GM19372 (cell line): Measurements from ENCODE around the gene TMEM245.
"Not testable (repeated sequence)": the region's sequence is repeated elsewhere in the genome, so short reads cannot be mapped to it uniquely, and the experiment has no call there.

ENCODE experiments used
- ATAC-seq: cut with Tn5 transposase; IDR thresholded peaks from one replicate; pipeline ENCODE4 v1.9.1; 2021; ENCODE audit warnings: mild to moderate bottlenecking, low read depth, moderate library complexity; ENCODE audit not compliant: unreplicated experiment

Gene TMEM245

DNA sequence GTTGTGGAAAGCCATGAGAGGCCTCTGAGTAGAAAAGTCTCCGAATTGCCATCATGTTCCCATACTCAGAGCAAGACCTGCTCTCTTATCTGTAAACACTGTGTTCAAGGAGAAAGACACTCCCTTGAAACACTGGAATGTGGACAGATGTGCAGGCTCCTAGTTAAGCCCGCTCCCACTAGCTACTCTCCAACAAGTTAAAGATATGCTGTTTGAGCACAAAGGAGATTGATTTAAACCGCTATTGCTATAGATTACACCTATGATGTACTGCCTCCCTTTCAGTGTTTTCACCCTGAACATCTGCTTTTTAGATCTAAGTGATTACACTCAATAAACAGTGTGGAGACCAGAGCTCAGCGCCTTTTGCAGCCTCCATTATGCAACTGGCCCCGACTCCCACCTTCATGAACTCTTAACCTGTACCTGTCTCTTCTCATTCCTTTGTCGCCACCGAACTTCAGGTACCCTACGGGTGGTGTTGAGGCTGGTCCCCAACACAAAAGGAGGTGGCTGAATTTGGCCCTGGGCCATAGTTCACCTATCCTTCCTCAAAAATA, 47.5 kb downstream of the TMEM245 start:
- no peak for ATAC-seq

DNA sequence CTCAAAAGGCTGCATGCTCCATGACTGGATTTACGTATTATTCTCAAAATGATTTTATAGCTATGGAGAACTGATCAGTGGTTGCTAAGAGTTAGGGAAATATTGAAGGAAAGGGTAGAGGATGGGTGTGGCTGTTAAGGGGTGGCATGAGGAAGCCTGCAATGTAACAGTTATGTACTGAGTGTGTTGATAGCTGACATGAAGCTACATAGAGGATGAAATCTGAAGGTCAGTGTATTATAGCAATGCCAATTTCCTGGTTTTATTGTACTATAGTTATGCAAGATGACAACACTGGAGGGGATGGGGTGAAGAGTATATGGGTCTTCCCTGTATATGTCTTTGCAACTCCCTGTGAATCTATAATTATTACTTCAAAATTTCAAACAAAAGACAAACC, 51.0 kb downstream of the TMEM245 start:
- ATAC-seq = no peak

DNA sequence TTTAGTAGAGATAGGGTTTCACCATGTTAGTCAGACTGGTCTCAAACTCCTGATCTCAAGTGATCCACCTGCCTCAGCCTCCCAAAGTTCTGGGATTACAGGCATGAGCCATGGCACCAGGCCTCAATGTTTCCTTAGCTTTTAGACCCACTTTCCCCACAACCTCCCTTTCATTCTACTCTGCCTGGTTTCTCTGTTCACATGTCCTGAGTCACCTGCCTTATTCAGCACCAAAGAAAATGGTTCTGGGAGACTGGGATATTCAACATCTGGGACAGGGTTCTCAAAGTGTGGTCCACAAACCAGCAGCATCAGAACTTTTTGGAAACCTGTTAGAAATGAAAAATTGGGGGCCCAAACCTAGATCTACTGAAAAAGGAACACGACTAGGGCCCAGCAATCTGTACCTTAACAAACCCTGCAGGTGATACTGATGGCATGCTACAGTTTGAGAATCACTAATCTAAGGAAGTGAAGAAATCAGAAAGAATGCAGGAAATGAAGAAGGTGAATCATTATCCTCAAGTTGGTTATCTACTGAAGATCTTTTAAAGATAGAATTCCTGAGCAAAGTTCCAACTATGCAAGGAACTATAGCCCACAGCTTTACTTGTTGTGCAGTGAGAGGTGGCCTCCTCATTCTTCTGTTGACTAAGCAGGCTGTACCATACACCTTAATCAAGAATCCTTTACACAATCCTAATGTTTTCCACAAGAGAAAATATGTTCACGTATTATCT, 54.6 kb downstream of the TMEM245 start:
- ATAC-seq = no peak

DNA sequence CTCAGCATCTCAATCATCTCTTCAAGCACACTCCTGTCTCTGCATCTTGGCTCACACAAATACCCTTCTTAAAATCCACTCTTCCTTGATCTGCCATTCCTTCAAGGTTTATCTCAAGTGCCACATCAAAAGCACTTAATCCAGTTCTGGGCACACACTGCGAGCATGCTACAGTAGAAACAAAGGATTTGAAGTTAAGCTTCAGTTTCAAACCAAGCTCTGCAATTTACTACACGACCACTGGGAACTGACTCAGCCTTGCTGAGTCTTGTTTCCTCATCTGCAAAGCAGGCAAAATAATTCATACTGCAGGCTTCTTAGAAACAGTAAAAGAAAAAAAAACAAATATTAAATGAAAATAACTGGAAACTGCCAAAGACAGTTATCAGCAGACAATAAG, 56.0 kb downstream of the TMEM245 start:
- ATAC-seq = no peak

DNA sequence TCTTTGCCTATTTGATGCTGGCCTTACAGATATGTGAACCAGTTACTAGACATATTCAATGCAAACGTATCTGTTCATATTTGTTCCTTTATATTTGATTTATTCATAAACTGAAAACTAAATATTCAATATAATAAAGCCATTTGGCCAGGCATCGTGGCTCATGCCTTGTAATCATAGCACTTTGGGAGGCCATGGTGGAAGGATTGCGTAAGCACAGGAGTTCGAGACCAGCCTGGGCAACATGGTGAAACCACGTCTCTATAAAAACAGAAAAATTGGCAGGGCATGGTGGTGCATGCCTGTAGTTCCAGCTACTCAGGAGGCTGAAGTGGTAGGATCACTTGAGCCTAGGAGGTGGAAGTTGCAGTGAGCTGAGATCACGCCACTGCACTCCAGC, 57.2 kb downstream of the TMEM245 start:
- no peak for ATAC-seq

DNA sequence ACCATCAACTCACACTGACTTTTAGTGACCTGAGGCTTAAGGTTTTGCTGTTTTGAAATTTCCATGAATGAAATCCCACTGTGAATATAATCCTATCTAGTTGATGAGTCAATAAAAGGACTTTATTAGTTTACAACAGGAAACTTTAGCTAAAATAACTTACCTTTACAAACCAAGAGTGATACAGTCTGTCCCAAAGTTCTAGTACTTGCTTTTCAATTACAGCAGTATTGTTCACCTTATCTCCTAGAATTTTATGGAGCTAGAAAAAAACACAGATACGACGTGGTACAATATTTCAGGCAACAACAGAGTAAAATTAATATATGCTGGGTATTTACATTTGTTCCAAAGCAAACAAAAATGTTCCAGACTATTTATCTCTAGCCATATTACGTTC, 59.6 kb downstream of the TMEM245 start:
- ATAC-seq = no peak

DNA sequence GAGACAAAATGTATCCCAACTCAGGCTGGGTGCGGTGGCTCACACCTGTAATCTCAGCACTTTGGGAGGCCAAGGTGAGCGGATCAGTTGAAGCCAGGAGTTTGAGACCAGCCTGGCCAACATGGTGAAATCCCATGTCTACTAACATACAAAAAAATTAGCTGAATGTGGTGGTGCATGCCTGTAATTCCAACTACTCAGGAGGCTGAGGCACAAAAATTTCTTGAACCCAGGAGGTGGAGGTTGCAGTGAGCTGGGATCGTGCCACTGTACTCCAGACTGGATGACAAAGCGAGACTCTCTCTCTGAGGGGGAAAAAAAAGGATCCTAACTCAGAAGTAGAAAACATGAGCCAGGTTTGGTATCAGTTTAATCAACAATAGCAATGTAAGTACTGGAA, 66.6 kb downstream of the TMEM245 start:
- ATAC-seq = not testable (repeated sequence)

DNA sequence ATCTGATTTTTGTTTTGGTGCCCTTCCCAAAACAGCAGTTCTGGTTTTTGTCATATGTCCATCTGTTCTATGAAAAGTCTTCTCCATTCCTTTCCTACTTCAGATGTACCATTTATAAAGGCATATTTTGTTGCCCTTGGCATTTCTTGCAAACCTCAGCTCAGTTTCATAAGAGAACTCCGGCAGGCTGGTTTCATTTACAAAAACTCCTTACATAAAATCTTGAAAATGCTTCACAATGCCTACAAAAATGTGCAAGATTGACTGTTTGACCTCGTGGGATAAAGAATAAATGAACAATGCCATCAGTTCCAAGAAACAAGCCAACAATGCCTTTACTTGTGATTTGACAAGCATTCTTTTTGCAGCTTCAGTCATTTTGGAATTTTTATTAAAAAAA, 67.3 kb downstream of the TMEM245 start:
- no peak for ATAC-seq

DNA sequence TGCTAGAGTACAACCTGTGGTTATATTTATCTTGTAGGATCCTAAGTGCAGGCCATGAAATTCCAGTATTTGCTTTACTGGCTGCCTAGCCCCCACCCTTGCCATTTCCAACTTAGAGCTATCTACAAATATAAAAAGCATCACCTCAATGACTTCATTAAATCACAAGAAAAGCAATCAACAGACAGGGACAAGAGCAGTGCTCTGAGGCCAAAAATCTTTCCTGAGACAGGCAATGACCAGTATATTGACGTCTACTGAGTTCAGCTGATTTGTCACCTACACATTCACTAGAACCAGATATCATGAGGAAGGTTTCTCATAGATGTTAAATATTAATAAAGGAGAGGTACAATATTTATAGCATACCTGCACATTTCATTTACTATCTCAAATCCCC, 68.0 kb downstream of the TMEM245 start:
- no peak for ATAC-seq

DNA sequence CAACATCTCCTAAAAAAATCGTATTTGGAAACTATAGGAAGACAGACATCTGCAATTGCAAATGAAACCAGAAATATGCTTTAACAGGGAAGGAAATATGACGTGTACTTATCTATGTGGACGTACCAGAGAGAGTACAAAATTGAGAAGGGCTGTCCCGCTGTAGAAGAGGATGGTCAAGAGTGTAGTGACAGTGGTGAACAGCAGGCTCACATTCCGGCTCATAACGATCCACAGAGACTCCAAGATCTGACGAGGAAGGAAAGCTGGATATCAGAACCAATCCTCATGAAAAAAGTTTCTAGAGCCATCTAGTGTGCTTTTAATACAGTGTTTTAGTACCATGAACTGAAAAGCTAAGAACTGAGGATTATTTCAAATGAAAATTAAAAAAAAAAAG, 69.3 kb downstream of the TMEM245 start:
- ATAC-seq = no peak

DNA sequence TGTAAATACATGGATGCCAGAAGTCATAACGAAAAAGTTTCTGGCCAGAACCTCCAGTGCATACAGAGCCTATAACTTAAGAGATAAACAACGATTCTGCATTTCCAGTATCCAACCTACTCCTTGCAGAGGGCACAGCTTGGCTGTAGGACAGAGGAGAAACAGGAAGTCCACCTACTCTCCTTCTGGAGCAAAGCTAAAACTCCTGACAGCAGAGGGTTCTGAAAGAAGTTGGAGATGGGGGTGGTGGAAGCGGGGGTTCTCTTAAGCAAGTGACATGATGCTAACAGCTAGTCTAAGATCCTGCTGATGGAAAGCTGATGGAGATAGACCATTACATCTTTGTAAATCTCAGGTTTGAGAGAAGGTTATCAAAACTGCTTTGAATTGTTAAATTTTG, 70.9 kb downstream of the TMEM245 start:
- ATAC-seq = no peak

DNA sequence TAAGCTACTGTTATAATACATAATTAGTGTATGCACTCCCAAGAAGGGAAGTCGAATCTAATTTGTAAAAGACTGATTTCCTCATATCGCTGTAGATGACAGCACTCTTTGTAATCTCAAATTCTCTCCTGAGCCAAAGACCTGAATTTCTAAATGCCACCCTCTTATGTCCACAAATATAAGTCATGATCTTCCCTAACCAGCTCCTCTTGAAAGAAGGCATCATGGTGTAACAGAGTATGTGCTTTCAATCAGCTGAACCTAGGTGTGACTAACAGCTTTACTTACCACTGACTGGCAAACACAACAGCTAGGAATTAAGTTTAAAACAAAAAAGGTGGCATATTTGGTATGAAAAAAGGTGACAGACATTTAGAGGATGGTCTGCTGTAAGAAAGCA, 72.5 kb downstream of the TMEM245 start:
- no peak for ATAC-seq

DNA sequence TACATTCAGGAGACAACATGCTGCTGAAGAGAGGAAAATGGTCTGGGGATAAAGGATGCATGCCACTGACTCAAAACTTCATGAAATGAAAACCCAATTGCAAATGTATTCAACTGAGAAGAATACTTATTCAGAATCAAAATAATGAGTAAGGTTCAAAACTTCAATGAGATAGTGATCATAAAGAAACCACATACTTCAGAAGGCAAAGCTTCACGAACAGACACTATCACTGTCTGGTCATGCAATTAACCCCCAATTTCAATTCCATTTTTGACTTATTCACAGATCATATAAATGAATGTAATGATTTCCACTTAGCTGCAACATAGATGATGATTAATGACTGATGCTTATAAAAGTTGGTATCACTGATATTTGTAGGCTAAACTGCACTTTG, 73.4 kb downstream of the TMEM245 start:
- no peak for ATAC-seq

DNA sequence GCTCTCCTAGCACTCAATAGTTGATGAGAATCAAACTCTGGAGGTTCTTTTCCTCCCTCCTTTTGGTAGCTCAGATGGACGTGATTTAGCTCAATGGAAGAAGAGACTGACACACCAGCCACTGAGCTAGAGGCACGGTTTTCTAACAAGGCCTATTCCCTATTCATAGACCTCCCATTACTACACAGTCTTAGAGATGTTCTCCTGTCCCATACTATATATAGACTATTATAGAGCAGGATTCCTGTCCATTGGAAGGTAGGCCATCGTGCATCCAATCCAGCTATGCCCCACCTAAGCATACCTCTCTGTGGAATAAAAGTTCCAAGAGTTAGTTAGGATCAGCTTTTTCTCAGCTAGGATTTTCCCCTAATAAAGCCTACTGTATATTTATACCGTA, 76.2 kb downstream of the TMEM245 start:
- no peak for ATAC-seq

DNA sequence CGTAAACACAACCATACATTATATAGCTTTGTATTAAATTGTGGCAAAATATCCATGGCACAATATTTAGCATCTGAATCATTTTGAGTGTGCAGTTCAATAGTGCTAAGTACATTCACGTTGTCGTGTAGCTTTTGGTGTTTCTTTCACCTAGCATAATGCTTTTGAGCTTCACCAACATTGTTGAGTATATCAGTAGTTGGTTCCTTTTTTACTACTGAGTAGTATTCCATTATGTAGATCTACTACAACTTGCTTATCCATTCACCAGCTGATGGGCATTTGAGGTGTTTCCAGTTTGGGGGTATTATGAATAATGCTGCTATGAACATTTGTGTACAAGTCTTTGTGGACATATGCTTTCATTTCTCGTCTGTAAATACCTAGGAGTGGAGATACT, 79.2 kb downstream of the TMEM245 start:
- ATAC-seq = no peak

DNA sequence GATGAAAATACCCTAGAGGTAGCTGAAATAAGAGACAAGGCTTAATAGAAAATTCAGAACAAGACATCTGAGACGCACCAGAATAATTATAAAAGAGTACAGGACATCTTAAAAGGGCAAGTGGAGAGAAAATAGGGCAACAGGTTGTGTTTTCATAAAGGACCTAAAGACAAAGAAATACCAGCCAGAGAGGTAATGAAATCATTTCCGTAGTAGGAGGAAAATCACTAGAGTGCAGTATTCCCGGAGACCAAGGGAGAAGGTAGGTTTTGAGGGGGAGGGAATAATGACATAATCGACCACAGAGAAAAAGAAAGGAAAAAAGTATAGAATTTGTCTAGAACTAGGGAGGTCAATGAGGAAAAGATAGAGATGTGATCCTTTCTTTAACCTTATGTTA, 80.2 kb downstream of the TMEM245 start:
- no peak for ATAC-seq

DNA sequence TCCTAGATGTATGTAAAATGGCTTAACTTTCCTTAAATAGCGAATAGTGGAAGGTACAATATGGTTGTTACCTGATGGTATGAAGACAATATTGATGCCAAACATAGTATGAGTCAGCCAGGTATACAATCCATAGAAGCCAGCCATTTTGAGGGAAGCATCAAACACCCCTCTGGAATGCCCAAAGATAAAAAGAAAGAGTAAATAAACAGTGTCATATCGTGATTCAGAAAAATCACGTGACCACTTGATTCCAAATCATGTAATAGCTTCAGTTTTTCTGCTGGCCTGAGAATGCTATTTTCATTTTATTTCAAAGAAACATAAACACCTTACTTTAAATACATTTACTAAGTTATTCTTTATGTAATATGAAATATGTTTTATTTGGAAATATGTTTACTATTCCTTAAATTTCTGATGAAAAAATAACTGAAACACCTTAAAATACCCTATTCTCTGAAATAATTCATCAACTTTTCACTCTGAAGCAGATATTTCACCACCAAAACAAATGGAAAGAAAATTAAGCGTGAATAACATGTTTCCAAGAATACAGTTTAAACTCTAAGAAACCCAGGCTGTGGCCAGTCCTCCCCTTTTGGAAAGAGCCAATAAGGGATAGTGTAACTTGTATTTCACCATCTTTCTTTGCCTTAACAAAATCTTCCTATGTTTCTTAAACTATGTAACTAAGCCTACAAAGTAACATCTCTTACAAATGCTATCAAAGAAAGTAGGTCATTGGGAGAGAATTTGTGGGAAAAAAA, 81.6 kb downstream of the TMEM245 start:
- ATAC-seq = no peak

DNA sequence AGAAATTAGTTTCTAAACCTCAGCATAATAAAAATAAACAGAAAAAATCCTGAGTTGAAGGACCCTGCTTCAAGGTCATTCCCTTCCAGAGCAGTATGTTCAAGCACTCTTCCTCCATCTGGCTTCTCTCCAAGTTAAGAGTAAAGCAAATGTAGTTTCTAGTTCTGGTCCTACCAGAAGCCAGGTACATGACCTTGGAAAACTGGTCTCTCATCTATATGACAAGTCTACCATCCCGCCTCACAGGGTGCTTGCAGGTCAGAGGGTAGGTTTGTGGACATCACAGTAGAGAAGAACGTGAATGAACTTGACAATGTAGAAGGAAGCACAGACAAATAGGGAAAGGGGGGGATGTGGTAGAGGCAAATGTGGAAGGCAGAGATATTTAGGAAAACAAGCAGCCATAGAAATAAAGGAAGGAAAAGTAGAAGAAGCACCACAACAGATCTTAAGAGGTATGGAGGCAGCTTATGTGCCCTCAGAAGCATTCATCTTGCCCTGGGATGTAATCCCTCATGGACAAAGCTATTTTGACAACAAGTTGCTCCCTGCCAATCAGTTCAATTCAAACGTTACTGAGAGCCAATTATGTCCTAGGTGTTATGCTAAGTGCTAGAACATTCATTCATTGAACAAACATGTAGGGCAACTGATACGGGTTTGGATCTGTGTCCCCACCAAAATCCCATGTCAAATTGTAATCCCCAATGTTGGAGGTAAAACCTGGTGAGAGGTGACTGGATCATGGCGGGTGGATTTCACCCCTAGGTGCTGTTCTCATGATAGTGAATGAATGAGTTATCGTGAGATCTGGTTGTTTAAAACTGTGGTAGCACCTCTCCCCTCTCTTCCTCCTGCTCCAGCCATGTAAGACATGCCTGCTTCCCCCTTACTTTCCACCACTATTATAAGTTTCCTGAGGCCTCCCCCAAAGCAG, 82.7 kb downstream of the TMEM245 start:
- ATAC-seq = no peak

DNA sequence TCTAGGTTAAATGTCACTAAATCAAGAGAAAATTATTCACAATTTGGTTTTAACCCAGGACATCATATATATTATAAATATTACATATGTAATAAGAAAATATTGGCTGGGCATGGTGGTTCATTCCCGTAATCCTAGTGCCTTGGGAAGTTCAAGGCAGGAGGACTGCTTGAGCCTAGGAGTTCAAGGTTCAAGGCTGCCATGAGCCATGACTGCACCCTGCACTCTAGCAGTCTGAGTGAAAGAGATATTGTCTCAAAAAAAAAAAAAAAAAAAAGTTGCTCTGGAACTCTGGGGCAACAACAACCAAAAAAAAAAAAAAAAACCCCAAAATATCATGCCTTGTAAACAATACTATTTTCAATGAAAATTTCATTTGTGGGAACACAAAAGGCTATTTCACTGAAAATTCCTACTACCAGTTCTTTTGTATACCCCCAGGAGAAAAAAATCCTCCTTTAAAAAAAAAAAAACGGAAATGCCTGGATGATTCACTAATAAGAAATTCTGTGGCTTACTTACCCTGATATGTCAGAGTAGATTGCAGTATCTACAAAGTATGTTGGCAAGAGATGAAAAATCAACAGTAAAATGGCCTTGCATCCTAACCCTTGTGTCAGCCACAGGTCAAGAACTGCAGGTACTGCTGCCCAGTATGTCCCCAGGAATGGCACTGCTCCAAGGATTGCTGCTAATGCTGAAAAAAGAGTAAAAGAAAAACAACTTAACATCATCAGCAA, 83.9 kb downstream of the TMEM245 start:
- no peak for ATAC-seq
